ENCODE results near the gene LAMA2.

The LAMA2 gene

GRCh38 chr6:128870746-128871145, 12.2 kb upstream of the LAMA2 start:
- H3K4me1 ChIP-seq (ENCODE audit: control insufficient read depth in 1 of 2, insufficient read depth in 2 of 2, low read length in 2 of 2) = no peaks in the 10 kb centered on the region
- H3K9ac ChIP-seq (ENCODE audit: low read depth in 1 of 2, low read length in 2 of 2) = no peak overlapping the region
- H3K9me3 ChIP-seq (ENCODE audit: control insufficient read depth in 1 of 2, low read length in 2 of 2) = no peaks in the 10 kb centered on the region
- H3K27ac ChIP-seq (ENCODE audit: low read depth, low read length) = no peak overlapping the region
- no peaks in the 10 kb centered on the region for H3K27me3 ChIP-seq (ENCODE audit: control insufficient read depth in 1 of 2, insufficient read depth in 2 of 2, low read length in 2 of 2)
- H3K36me3 ChIP-seq (ENCODE audit: control insufficient read depth in 1 of 2, insufficient read depth in 2 of 2, low read length in 2 of 2) = no peaks in the 10 kb centered on the region
- no peak overlapping the region for H3K4me3 ChIP-seq (ENCODE audit: low read depth in 1 of 2, low read length in 2 of 2)

- no peaks in the 10 kb centered on the region for H3K36me3 ChIP-seq (ENCODE audit: control insufficient read depth in 1 of 2, insufficient read depth in 2 of 2, low read length in 2 of 2)
- no peaks in the 10 kb centered on the region for H3K9me3 ChIP-seq (ENCODE audit: control insufficient read depth in 1 of 2, low read length in 2 of 2)
- no peak overlapping the region for H3K27ac ChIP-seq (ENCODE audit: low read depth, low read length)
- no peak overlapping the region for H3K9ac ChIP-seq (ENCODE audit: low read depth in 1 of 2, low read length in 2 of 2)
- no peaks in the 10 kb centered on the region for H3K27me3 ChIP-seq (ENCODE audit: control insufficient read depth in 1 of 2, insufficient read depth in 2 of 2, low read length in 2 of 2)
- no peak overlapping the region for H3K4me3 ChIP-seq (ENCODE audit: low read depth in 1 of 2, low read length in 2 of 2)
- no peaks in the 10 kb centered on the region for H3K4me1 ChIP-seq (ENCODE audit: control insufficient read depth in 1 of 2, insufficient read depth in 2 of 2, low read length in 2 of 2)
These were observed 8.1 kb upstream of the LAMA2 start for GRCh38 chr6:128874863-128875262.

GRCh38 chr6:128882560-128882959, 378 bp upstream of the LAMA2 start:
- Histone ChIP-seq H3K36me3 (ENCODE audit: control insufficient read depth in 1 of 2, insufficient read depth in 2 of 2, low read length in 2 of 2) (no peaks in the 10 kb centered on the region), H3K27ac (ENCODE audit: low read depth, low read length) (no peak overlapping the region), H3K4me1 (ENCODE audit: control insufficient read depth in 1 of 2, insufficient read depth in 2 of 2, low read length in 2 of 2) (no peaks in the 10 kb centered on the region), H3K4me3 (ENCODE audit: low read depth in 1 of 2, low read length in 2 of 2) (peak overlapping the region; percentile 61 to 66), H3K27me3 (ENCODE audit: control insufficient read depth in 1 of 2, insufficient read depth in 2 of 2, low read length in 2 of 2) (peaks cover 4 to 11% of the 10 kb centered on the region in 2 donors), H3K9ac (ENCODE audit: low read depth in 1 of 2, low read length in 2 of 2) (peak overlapping the region in 1 of 2 donors; percentile 18), H3K9me3 (ENCODE audit: control insufficient read depth in 1 of 2, low read length in 2 of 2) (no peaks in the 10 kb centered on the region)

DNA sequence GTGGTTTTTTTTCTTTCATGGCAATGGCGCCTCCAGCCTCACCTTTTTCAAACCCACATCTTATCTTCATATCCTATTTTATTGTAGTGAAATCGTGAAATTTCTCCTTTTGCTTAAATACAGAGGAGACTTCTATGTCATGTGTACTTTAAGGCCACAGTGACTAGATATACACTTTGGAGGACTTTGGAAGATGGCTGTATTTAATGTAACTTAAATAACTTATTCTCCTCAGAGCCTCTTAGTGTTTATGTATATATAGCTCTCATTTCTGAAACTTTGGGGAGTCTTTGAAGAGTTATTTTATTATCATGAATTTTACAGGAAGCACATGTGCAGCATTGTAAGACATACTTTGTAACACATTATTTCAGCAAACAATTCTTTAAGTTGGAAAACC, 968 bp downstream of the LAMA2 start:
- no peaks in the 10 kb centered on the region for H3K4me1 ChIP-seq (ENCODE audit: control insufficient read depth in 1 of 2, insufficient read depth in 2 of 2, low read length in 2 of 2)
- no peak overlapping the region for H3K9ac ChIP-seq (ENCODE audit: low read depth in 1 of 2, low read length in 2 of 2)
- H3K36me3 ChIP-seq (ENCODE audit: control insufficient read depth in 1 of 2, insufficient read depth in 2 of 2, low read length in 2 of 2) = no peaks in the 10 kb centered on the region
- no peak overlapping the region for H3K4me3 ChIP-seq (ENCODE audit: low read depth in 1 of 2, low read length in 2 of 2)
- no peak overlapping the region for H3K27ac ChIP-seq (ENCODE audit: low read depth, low read length)
- H3K27me3 ChIP-seq (ENCODE audit: control insufficient read depth in 1 of 2, insufficient read depth in 2 of 2, low read length in 2 of 2) = peaks cover 4 to 11% of the 10 kb centered on the region in 2 donors
- H3K9me3 ChIP-seq (ENCODE audit: control insufficient read depth in 1 of 2, low read length in 2 of 2) = no peaks in the 10 kb centered on the region

DNA sequence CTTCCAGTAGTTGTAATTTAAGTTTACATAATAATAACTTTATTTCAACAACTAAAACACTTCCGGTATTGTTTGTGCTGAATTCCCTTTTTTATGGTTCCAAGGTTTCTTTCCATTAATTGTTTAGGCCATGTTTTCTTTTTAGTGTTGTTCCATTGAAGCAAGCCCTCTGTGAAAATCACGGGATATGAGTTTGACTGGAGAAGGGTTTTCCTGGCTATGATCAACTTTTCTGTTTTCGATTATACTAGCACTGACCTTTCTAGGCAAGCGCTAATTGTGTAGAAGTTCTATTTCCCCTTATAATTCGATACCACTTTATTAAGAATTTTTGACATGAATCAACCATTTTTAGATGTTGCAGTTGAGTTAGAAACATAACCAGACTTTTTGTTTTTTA, 2.4 kb downstream of the LAMA2 start:
- Histone ChIP-seq H3K9ac (ENCODE audit: low read depth in 1 of 2, low read length in 2 of 2) (no peak overlapping the region), H3K4me1 (ENCODE audit: control insufficient read depth in 1 of 2, insufficient read depth in 2 of 2, low read length in 2 of 2) (no peaks in the 10 kb centered on the region), H3K9me3 (ENCODE audit: control insufficient read depth in 1 of 2, low read length in 2 of 2) (no peaks in the 10 kb centered on the region), H3K27me3 (ENCODE audit: control insufficient read depth in 1 of 2, insufficient read depth in 2 of 2, low read length in 2 of 2) (peaks cover 4 to 11% of the 10 kb centered on the region in 2 donors), H3K36me3 (ENCODE audit: control insufficient read depth in 1 of 2, insufficient read depth in 2 of 2, low read length in 2 of 2) (no peaks in the 10 kb centered on the region), H3K4me3 (ENCODE audit: low read depth in 1 of 2, low read length in 2 of 2) (no peak overlapping the region), H3K27ac (ENCODE audit: low read depth, low read length) (no peak overlapping the region)

GRCh38 chr6:128886706-128887105, 3.8 kb downstream of the LAMA2 start:
- no peaks in the 10 kb centered on the region for H3K36me3 ChIP-seq (ENCODE audit: control insufficient read depth in 1 of 2, insufficient read depth in 2 of 2, low read length in 2 of 2)
- peaks cover 4 to 11% of the 10 kb centered on the region in 2 donors for H3K27me3 ChIP-seq (ENCODE audit: control insufficient read depth in 1 of 2, insufficient read depth in 2 of 2, low read length in 2 of 2)
- no peak overlapping the region for H3K9ac ChIP-seq (ENCODE audit: low read depth in 1 of 2, low read length in 2 of 2)
- H3K4me1 ChIP-seq (ENCODE audit: control insufficient read depth in 1 of 2, insufficient read depth in 2 of 2, low read length in 2 of 2) = no peaks in the 10 kb centered on the region
- no peak overlapping the region for H3K27ac ChIP-seq (ENCODE audit: low read depth, low read length)
- H3K4me3 ChIP-seq (ENCODE audit: low read depth in 1 of 2, low read length in 2 of 2) = no peak overlapping the region
- no peaks in the 10 kb centered on the region for H3K9me3 ChIP-seq (ENCODE audit: control insufficient read depth in 1 of 2, low read length in 2 of 2)

GRCh38 chr6:128888444-128889175, 5.7 kb downstream of the LAMA2 start:
- no peaks in the 10 kb centered on the region for H3K36me3 ChIP-seq (ENCODE audit: control insufficient read depth in 1 of 2, insufficient read depth in 2 of 2, low read length in 2 of 2)
- no peaks in the 10 kb centered on the region for H3K9me3 ChIP-seq (ENCODE audit: control insufficient read depth in 1 of 2, low read length in 2 of 2)
- H3K9ac ChIP-seq (ENCODE audit: low read depth in 1 of 2, low read length in 2 of 2) = no peak overlapping the region
- no peaks in the 10 kb centered on the region for H3K27me3 ChIP-seq (ENCODE audit: control insufficient read depth in 1 of 2, insufficient read depth in 2 of 2, low read length in 2 of 2)
- H3K4me3 ChIP-seq (ENCODE audit: low read depth in 1 of 2, low read length in 2 of 2) = no peak overlapping the region
- H3K4me1 ChIP-seq (ENCODE audit: control insufficient read depth in 1 of 2, insufficient read depth in 2 of 2, low read length in 2 of 2) = no peaks in the 10 kb centered on the region
- no peak overlapping the region for H3K27ac ChIP-seq (ENCODE audit: low read depth, low read length)

DNA sequence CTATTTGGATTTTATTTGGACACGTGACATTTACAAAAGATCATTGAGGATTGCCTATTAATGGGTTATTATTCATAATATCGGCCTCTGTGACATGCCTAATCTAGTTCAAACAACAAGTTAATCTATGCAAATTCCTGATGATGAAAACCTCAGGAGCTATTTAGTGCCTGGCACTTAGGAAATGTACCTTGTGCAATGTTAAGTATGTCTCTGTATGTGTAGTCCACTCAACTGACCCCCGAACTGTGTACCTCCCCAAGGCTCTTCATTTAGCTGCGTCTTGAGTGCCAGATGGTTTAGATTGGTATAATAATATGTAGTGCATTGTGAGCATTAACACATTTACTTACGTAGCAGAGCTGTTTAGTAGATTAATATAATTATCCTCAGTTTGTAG, 6.9 kb downstream of the LAMA2 start:
- Histone ChIP-seq H3K4me1 (ENCODE audit: control insufficient read depth in 1 of 2, insufficient read depth in 2 of 2, low read length in 2 of 2) (no peaks in the 10 kb centered on the region), H3K27ac (ENCODE audit: low read depth, low read length) (no peak overlapping the region), H3K9ac (ENCODE audit: low read depth in 1 of 2, low read length in 2 of 2) (no peak overlapping the region), H3K9me3 (ENCODE audit: control insufficient read depth in 1 of 2, low read length in 2 of 2) (no peaks in the 10 kb centered on the region), H3K4me3 (ENCODE audit: low read depth in 1 of 2, low read length in 2 of 2) (no peak overlapping the region), H3K27me3 (ENCODE audit: control insufficient read depth in 1 of 2, insufficient read depth in 2 of 2, low read length in 2 of 2) (no peaks in the 10 kb centered on the region), H3K36me3 (ENCODE audit: control insufficient read depth in 1 of 2, insufficient read depth in 2 of 2, low read length in 2 of 2) (no peaks in the 10 kb centered on the region)

DNA sequence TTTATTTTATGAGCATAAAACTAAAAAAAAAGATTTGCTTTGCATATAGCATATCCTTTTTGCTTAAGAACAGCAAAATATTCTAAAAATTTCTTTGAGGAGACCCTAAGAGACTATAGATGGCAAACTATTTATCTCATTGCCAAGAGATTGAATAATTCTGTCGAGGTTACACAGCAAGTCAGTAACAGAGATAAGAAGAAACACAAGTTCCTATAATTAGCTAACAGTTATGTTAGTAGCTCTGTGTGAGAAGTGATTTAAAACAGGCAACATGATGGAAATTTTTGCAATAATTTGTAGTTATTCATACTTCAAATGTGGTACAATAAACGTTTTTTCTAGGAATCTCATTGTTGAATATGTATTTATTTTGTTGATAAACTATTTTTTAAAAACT, 9.1 kb downstream of the LAMA2 start:
- H3K9me3 ChIP-seq (ENCODE audit: control insufficient read depth in 1 of 2, low read length in 2 of 2) = no peaks in the 10 kb centered on the region
- H3K27me3 ChIP-seq (ENCODE audit: control insufficient read depth in 1 of 2, insufficient read depth in 2 of 2, low read length in 2 of 2) = no peaks in the 10 kb centered on the region
- H3K27ac ChIP-seq (ENCODE audit: low read depth, low read length) = no peak overlapping the region
- no peaks in the 10 kb centered on the region for H3K4me1 ChIP-seq (ENCODE audit: control insufficient read depth in 1 of 2, insufficient read depth in 2 of 2, low read length in 2 of 2)
- no peak overlapping the region for H3K9ac ChIP-seq (ENCODE audit: low read depth in 1 of 2, low read length in 2 of 2)
- H3K36me3 ChIP-seq (ENCODE audit: control insufficient read depth in 1 of 2, insufficient read depth in 2 of 2, low read length in 2 of 2) = no peaks in the 10 kb centered on the region
- no peak overlapping the region for H3K4me3 ChIP-seq (ENCODE audit: low read depth in 1 of 2, low read length in 2 of 2)

- Histone ChIP-seq H3K4me3 (ENCODE audit: low read depth in 1 of 2, low read length in 2 of 2) (no peak overlapping the region), H3K9me3 (ENCODE audit: control insufficient read depth in 1 of 2, low read length in 2 of 2) (no peaks in the 10 kb centered on the region), H3K4me1 (ENCODE audit: control insufficient read depth in 1 of 2, insufficient read depth in 2 of 2, low read length in 2 of 2) (no peaks in the 10 kb centered on the region), H3K27me3 (ENCODE audit: control insufficient read depth in 1 of 2, insufficient read depth in 2 of 2, low read length in 2 of 2) (no peaks in the 10 kb centered on the region), H3K36me3 (ENCODE audit: control insufficient read depth in 1 of 2, insufficient read depth in 2 of 2, low read length in 2 of 2) (no peaks in the 10 kb centered on the region), H3K9ac (ENCODE audit: low read depth in 1 of 2, low read length in 2 of 2) (no peak overlapping the region), H3K27ac (ENCODE audit: low read depth, low read length) (no peak overlapping the region)
These were observed 16.6 kb downstream of the LAMA2 start for GRCh38 chr6:128899341-128900050.
